BLaER1 (cell line): Measurements from ENCODE around the gene NLRC5.

ENCODE experiments used
- H3K27ac ChIP-seq: shearing (Covaris generic); formaldehyde crosslinking; 2 replicates; pipeline ENCODE4 v1.8.1; 2022
- H3K27me3 ChIP-seq: shearing (Covaris generic); formaldehyde crosslinking; 2 replicates; pipeline ENCODE4 v1.8.1; 2022
- H3K36me3 ChIP-seq: shearing (Covaris generic); formaldehyde crosslinking; 2 replicates; pipeline ENCODE4 v1.8.1; 2022
- H3K4me1 ChIP-seq: shearing (Covaris generic); formaldehyde crosslinking; 2 replicates; pipeline ENCODE4 v1.8.1; 2022
- H3K4me2 ChIP-seq: shearing (Covaris generic); formaldehyde crosslinking; 2 replicates; pipeline ENCODE4 v1.8.1; 2022
- H3K4me3 ChIP-seq: shearing (Covaris generic); formaldehyde crosslinking; 2 replicates; pipeline ENCODE4 v1.8.1; 2022
- H3K9ac ChIP-seq: shearing (Covaris generic); formaldehyde crosslinking; 2 replicates; pipeline ENCODE4 v1.8.1; 2022
- H3K9me3 ChIP-seq: shearing (Covaris generic); formaldehyde crosslinking; 2 replicates; pipeline ENCODE4 v1.8.1; 2022
- H4K20me1 ChIP-seq: shearing (Covaris generic); formaldehyde crosslinking; 2 replicates; pipeline ENCODE4 v1.8.1; 2022
- Cebpa-rat ChIP-seq: shearing (Covaris generic); IDR thresholded peaks from 2 replicates; pipeline ENCODE4 v1.8.1; 2022

Gene NLRC5

DNA sequence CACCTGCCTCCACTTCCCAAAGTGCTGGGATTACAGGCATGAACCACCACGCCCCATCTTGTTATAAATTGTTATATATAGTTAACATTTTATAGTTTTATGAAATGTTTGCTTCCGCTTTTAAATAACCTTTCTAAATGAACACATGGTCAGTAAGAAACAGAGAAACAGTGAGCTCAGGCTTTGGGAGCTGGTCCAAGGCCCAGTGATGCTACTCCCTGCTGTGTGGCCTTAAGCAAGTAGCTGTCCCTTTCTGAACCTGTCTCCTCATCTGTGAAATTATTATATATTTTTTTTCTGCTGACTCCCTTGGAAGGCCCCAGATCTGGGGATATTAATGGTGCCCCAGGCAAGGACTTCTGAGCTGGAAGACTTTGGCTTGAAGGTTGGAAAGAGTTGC, 122.1 kb downstream of the NLRC5 start:
- no peaks in the 10 kb centered on the region for H3K9me3 ChIP-seq
- peak overlapping the region; percentile 38; the same call in 1 of the 2 replicates for H3K9ac ChIP-seq
- no peak for TF ChIP-seq Cebpa-rat
- H3K36me3 ChIP-seq = peaks cover 45% of the 10 kb centered on the region
- peak overlapping the region; percentile 46 for H3K4me2 ChIP-seq
- H4K20me1 ChIP-seq = peaks cover 45% of the 10 kb centered on the region; the same call in 1 of the 2 replicates
- H3K4me3 ChIP-seq = no peak overlapping the region
- H3K27ac ChIP-seq = no peak overlapping the region
- peaks cover 49% of the 10 kb centered on the region for H3K4me1 ChIP-seq
- no peaks in the 10 kb centered on the region for H3K27me3 ChIP-seq

DNA sequence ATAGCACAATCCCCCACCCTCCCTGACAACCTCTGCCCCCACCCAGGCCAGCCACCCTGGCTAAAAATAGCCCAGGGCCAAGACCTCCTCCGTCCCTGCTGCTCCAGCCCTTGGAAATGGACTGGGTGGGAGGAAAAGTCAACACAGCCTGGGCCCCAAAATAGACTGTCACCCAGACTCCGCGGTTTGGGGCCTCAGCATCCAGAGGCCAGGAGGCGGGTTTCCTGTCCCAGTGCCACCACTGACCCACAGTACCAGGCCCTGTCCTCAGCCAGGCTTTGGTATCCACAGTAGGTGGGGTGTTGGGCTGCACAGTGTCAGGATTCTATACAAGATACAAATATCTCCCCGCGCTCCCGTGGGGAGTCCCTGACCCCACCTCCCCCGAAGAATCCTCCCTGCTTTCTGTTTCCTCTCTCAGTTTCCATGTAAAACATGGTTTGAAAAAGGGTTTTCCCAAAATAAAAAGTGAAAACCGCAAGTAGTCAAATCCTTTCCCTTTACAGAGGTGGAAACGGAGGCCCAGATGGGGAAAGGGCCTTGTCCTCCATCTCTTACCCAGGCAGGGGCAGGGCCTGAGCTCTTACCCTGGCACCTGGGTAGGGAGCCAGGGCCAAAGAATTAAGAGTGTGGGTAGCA, 123.2 kb downstream of the NLRC5 start:
- H3K9ac ChIP-seq = peak overlapping the region; percentile 38; the same call in 1 of the 2 replicates
- H3K36me3 ChIP-seq = peaks cover 56% of the 10 kb centered on the region
- H3K4me3 ChIP-seq = no peak overlapping the region
- H3K4me1 ChIP-seq = peaks cover 47% of the 10 kb centered on the region
- H4K20me1 ChIP-seq = peaks cover 34% of the 10 kb centered on the region; the same call in 1 of the 2 replicates
- no peak for TF ChIP-seq Cebpa-rat
- H3K27me3 ChIP-seq = no peaks in the 10 kb centered on the region
- H3K9me3 ChIP-seq = no peaks in the 10 kb centered on the region
- peak overlapping the region; percentile 46 for H3K4me2 ChIP-seq
- peak overlapping the region; percentile 42; the same call in 1 of the 2 replicates for H3K27ac ChIP-seq

DNA sequence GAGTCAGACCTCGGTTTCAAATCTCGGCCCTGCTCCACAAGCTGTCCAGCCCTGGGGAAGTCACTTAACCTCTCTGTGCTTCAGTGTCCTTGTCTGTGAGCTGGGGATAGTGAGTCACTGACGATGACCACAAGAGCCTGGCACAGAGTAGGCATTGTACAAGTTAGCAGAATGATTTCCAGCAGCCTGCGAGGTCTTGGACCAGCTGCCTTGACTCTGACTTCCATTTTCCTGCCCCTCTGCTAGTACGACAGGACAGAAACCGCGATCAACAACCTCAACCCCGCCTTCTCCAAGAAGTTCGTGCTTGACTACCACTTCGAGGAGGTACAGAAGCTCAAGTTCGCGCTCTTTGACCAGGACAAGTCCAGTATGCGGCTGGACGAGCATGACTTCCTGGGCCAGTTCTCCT, 123.7 kb downstream of the NLRC5 start:
- H3K9ac ChIP-seq = no peak overlapping the region
- peaks cover 47% of the 10 kb centered on the region for H3K4me1 ChIP-seq
- peaks cover 32% of the 10 kb centered on the region; the same call in 1 of the 2 replicates for H4K20me1 ChIP-seq
- H3K36me3 ChIP-seq = peaks cover 61% of the 10 kb centered on the region
- H3K9me3 ChIP-seq = no peaks in the 10 kb centered on the region
- H3K27me3 ChIP-seq = no peaks in the 10 kb centered on the region
- TF ChIP-seq Cebpa-rat = no peak
- peak overlapping the region; percentile 42; the same call in 1 of the 2 replicates for H3K27ac ChIP-seq
- peak overlapping the region; percentile 46 for H3K4me2 ChIP-seq
- no peak overlapping the region for H3K4me3 ChIP-seq

DNA sequence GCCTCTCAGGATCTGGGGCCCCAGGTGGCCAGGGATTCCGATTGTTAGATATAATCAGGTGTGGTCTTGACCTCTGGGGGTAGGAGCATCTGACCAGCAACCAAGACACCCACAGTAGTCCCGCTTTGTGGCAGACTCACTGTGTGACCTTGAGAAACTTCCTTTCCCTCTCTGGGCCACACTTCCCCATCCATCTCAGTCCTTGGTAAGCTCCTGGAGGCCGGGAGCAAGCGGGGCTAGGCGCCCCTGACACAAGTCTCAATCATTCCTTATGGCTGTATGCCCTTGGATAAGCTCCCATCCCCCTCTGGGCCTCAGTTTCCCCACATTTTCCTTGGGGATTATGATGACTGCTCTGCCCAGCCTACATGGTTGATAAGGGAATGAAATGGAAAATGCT, 124.3 kb downstream of the NLRC5 start:
- H3K27ac ChIP-seq = no peak overlapping the region
- H3K36me3 ChIP-seq = peaks cover 66% of the 10 kb centered on the region
- no peak overlapping the region for H3K4me3 ChIP-seq
- no peak overlapping the region for H3K4me2 ChIP-seq
- no peak overlapping the region for H3K9ac ChIP-seq
- no peak for TF ChIP-seq Cebpa-rat
- no peaks in the 10 kb centered on the region for H3K9me3 ChIP-seq
- H3K27me3 ChIP-seq = no peaks in the 10 kb centered on the region
- peaks cover 25% of the 10 kb centered on the region; the same call in 1 of the 2 replicates for H4K20me1 ChIP-seq
- H3K4me1 ChIP-seq = peaks cover 48% of the 10 kb centered on the region

DNA sequence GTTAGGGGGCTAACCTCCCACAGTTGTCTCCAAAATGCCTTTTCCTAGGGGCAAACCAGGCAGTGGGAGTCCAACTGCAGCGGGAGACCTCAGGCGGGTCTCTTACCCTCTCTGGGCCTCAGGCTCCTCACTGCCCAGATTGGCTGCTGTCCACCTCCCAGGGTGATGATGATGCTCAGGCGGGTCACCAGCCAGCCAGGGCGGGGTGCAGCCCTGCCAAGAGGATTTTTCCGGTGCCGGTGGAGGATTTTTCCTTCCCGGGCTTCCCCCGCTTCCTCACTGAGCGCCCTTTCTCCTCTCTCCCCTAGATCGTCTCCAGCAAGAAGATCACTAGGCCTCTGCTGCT, 125.8 kb downstream of the NLRC5 start:
- H3K4me2 ChIP-seq = no peak overlapping the region
- no peak for TF ChIP-seq Cebpa-rat
- H3K9ac ChIP-seq = no peak overlapping the region
- H3K36me3 ChIP-seq = peaks cover 76% of the 10 kb centered on the region
- H4K20me1 ChIP-seq = peaks cover 11% of the 10 kb centered on the region; the same call in 1 of the 2 replicates
- peaks cover 62% of the 10 kb centered on the region for H3K4me1 ChIP-seq
- no peaks in the 10 kb centered on the region for H3K9me3 ChIP-seq
- no peak overlapping the region for H3K4me3 ChIP-seq
- no peaks in the 10 kb centered on the region for H3K27me3 ChIP-seq
- H3K27ac ChIP-seq = no peak overlapping the region

DNA sequence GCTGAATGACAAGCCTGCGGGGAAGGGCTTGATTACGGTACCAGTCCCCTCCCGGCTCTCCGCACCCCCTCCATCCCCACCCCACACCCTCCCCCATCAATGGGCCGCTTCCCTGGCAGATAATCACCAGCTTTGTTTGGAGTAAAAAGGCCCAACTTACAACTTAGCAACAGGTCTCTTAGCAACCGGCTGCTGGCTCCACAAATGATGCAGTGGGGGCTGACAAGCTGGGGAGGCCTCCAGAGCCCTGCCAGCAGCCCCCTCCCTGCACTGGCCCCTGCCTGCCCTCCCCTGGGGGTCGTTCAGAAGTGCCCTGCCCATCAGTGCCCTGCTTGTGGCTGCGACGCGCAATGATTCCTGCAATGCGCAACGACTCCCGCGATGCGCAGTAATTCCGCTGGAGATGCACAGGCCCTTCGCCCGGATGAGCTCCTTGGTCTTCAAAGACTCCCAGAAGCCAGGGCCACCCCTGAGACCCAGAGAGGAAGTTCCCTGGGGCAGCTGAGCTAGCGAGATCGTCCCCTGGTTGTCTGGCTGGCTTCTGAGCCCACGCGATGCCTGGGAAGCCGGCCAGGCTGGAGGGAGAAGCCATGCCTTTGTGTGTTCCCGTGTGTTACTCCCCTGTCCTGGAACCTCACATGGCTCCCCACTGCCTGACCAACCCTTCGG, 126.3 kb downstream of the NLRC5 start:
- Histone ChIP-seq H3K9ac (no peak overlapping the region; the same call in 1 of the 2 replicates), H3K4me3 (no peak overlapping the region), H3K4me2 (peak overlapping the region; percentile 24), H3K27ac (0 out of 2 replicates have a peak overlapping the region, but pooled peaks have one; percentile 13), H3K9me3 (no peaks in the 10 kb centered on the region), H3K36me3 (peaks cover 74% of the 10 kb centered on the region), H3K27me3 (no peaks in the 10 kb centered on the region), H3K4me1 (peaks cover 68% of the 10 kb centered on the region), H4K20me1 (peaks cover 6% of the 10 kb centered on the region; the same call in 1 of the 2 replicates)
- TF ChIP-seq Cebpa-rat = no peak

DNA sequence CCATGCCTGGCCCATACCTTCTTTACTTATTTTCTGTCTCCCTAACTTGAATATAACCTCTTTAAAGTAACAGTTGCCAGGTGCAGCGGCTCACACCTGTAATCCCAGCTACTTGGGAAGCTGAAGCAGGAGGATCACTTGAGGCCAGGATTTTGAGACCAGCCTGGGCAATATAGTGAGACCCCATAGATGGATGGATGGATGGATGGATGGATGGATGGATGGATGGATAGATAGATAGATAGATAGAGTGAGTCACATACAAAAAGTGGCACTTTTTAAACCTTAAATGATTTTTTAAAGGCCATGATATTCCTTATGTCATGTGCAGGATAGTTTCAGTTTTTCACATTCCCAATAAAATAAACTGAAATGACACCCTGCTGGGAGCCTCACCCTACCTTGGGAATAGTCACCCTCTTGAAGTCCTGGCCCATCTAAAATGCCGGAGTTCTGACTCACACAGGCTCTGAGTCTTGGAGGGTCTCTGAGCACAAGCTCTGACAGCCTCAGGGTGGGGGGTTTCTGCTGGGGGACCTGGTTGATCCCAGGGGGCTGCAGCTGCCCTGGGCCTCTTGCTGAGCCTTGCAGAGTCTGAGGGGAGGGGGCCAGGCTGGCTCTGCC, 129.2 kb downstream of the NLRC5 start:
- Histone ChIP-seq H3K36me3 (peaks cover 86% of the 10 kb centered on the region), H3K4me3 (no peak overlapping the region), H3K9me3 (no peaks in the 10 kb centered on the region), H3K27ac (no peak overlapping the region), H3K4me2 (0 out of 2 replicates have a peak overlapping the region, but pooled peaks have one; percentile 24), H3K9ac (no peak overlapping the region), H3K27me3 (no peaks in the 10 kb centered on the region), H4K20me1 (0 out of 2 replicates have a peak, but pooled peaks cover 5% of the 10 kb centered on the region), H3K4me1 (peaks cover 52% of the 10 kb centered on the region)
- no peak for TF ChIP-seq Cebpa-rat

DNA sequence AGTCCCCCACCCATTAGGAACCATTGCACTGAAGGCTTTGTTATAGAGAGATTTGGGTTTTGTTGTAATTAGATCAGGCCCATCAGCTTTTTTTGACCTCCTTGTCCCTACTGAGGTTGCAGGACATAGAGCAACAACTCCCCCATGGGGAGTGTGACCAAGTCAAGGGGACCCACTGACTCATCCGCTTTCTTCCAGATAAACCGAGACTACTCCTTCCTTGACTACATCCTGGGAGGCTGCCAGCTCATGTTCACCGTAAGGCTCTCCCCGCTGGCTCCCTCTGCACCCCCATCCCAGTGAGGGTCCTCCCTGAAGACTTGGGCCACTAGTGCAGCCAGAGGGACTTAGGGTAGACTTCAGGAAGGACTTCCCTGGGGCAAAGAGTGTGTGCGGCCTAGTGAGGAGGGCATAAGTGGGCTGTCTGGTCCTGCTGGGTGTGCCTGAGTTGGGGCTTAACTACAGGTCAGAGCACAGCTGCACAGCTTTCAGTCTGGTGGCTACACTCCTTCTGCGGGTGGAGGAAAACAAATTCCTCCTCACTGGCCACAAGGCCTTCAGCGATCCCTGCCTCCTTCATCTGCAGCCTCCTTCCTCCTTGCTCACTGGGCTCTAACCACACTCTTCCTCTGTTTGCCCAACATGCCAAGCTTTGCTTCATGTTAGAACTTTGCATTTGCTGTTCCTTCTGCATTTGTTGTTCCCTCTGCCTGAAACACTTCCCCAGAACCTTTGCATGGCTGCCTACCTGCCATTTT, 134.0 kb downstream of the NLRC5 start:
- no peak overlapping the region for H3K9ac ChIP-seq
- TF ChIP-seq Cebpa-rat = no peak
- H3K9me3 ChIP-seq = no peaks in the 10 kb centered on the region
- peak overlapping the region; percentile 58 for H3K4me2 ChIP-seq
- no peaks in the 10 kb centered on the region for H3K27me3 ChIP-seq
- H3K4me3 ChIP-seq = no peak overlapping the region
- H4K20me1 ChIP-seq = no peaks in the 10 kb centered on the region
- peak overlapping the region; percentile 47; the same call in 1 of the 2 replicates for H3K27ac ChIP-seq
- peaks cover 60% of the 10 kb centered on the region for H3K4me1 ChIP-seq
- peaks cover 75% of the 10 kb centered on the region for H3K36me3 ChIP-seq

DNA sequence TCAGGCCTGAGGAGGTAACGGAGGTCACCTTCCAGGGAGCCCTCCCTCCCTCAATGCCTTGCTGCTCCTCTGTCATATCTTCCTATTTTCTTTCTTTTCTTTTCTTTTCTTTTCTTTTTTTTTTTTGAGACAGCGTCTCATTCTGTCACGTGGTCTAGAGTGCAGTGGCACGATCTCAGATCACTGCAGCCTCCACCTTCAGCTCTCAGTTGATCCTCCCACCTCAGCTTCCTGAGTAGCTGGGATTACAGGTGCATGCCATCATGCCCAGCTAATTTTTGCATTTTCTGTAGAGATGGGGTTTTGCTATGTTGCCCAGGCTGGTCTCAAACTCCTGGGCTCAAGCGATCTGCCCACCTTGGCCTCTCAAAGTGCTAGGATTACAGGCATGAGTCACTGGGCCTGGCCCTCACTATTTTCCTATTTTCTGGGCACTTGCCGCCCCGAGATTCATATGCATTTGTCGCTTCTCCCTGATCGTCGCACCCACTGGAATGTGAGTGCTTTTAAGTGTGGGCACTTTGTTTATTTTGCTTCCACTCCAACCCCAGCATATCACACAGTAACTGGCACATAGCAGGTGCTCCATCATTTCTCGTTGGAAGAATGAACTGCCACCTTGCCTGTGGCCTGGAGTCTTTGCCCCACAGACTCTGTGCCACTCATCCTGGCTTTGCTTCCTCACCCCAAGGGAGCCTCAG, 134.8 kb downstream of the NLRC5 start:
- H3K27ac ChIP-seq = peak overlapping the region; percentile 47; the same call in 1 of the 2 replicates
- H3K4me2 ChIP-seq = peak overlapping the region; percentile 58
- H3K4me3 ChIP-seq = no peak overlapping the region
- peaks cover 75% of the 10 kb centered on the region for H3K36me3 ChIP-seq
- H4K20me1 ChIP-seq = no peaks in the 10 kb centered on the region
- peaks cover 61% of the 10 kb centered on the region for H3K4me1 ChIP-seq
- H3K27me3 ChIP-seq = no peaks in the 10 kb centered on the region
- H3K9me3 ChIP-seq = no peaks in the 10 kb centered on the region
- 0 out of 2 replicates have a peak overlapping the region, but pooled peaks have one; percentile 6 for H3K9ac ChIP-seq
- no peak for TF ChIP-seq Cebpa-rat
